NCI-H345 treated with DMSO at 0.1 percent for 48 hours (cell line): Measurements from ENCODE around the gene ASPA.
"Not testable (repeated sequence)": the region's sequence is repeated elsewhere in the genome, so short reads cannot be mapped to it uniquely, and the experiment has no call there.

ENCODE experiments used
- DNase-seq: peaks from one replicate; lab custom pipeline; 2025; ENCODE audit not compliant: unreplicated experiment; lab: John Stamatoyannopoulos, UW

ASPA gene

DNA sequence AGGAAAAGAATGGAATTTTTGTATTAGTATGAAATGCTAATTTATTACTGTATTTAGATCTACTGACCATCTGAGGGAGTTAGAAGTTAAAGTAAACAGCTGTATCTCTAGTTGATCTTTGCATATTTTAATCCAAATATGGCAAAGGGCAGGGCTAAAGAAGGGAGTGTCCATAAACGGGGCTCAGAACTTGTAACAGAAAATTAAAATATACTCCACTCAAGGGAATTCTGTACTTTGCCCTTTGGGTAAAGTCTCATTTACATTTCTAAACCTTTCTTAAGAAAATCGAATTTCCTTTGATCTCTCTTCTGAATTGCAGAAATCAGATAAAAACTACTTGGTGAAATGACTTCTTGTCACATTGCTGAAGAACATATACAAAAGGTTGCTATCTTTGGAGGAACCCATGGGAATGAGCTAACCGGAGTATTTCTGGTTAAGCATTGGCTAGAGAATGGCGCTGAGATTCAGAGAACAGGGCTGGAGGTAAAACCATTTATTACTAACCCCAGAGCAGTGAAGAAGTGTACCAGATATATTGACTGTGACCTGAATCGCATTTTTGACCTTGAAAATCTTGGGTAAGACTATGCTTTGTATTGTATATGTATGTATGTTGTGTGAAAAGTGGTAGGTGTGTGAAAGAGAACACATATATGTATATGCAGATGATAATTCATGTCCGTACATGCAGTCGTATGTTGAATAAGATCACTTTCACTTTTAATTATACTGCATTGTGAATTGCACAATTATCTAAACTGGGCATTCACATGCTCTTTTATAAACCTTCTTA lies at the start of gene ASPA:
Gene ASPA, plus strand, starts transcription at position 186 of the 799 bp plus-strand sequence. Its CDS starts 163 bp downstream, at position 349.
- DNase-seq = no peak

DNA sequence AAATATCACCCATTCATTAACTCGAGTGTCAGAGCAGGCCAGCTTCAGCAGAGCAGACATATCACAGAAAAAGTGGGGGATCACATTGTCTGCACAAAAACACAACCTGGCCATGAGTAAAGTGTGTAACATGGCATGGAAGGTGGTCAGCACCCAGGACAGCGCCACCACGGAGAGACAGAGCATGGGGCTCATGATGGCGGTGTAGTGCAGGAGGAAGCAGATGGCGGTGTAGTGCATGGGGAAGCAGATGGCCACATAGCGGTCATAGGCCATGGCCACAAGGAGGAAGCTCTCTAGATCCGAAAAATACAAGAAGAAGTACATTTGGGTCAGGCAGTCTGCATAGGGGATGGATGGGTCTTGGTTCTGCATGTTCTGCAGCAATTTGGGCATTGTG lies 42.6 kb upstream of the ASPA start:
- not testable (repeated sequence) for DNase-seq

- no peak for DNase-seq
These were observed 42.1 kb upstream of the ASPA start, which contains the start of gene OR1E2 for GRCh38 chr17:3433741-3434140. OR1E2 (minus strand) TSS chr17:3433841; CDS start chr17:3433841, 0 bp downstream.

GRCh38 chr17:3438368-3438767 lies 37.4 kb upstream of the ASPA start:
- no peak for DNase-seq

GRCh38 chr17:3440451-3440850 lies 35.3 kb upstream of the ASPA start:
- no peak for DNase-seq

DNA sequence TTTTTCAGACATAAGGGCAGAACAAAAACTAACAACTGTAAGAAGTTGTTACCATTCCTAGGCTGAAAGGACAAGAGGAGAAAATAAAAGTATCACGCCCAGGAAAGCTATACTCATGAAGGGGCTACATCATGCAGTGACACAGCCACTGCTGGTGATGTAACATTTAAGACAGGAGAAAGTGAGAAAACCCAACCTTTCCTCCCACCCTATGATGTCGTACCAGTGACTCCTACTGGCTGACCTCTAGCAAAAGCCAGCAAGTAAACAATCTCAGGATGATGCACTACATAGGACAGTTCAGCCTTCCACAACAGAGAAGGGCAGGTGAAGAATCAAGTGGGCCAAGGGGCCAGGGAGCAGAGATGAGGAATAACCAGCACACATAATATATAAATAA lies 28.2 kb upstream of the ASPA start:
- no peak for DNase-seq

- no peak for DNase-seq
These were observed 27.6 kb upstream of the ASPA start for GRCh38 chr17:3448059-3448665.

DNA sequence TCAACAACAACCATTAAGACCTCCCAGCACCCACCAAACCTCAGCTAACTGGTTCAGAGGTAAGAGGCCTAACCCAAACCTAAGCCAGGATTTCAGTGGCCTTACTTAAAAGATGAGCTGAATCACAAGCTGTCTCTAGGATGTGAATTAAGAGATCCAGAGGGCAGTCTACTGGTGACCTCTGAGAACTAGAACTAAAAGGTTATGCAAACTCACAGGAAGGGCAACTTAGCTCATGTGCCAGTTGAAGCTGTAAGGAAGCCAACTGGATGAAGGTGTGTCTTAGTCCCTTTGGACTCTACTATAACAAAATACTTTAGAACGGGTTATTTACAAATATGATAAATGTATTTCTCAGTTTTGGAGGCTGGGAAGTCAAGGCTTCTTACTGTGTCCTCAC lies 9.4 kb upstream of the ASPA start:
- not testable (repeated sequence) for DNase-seq

DNA sequence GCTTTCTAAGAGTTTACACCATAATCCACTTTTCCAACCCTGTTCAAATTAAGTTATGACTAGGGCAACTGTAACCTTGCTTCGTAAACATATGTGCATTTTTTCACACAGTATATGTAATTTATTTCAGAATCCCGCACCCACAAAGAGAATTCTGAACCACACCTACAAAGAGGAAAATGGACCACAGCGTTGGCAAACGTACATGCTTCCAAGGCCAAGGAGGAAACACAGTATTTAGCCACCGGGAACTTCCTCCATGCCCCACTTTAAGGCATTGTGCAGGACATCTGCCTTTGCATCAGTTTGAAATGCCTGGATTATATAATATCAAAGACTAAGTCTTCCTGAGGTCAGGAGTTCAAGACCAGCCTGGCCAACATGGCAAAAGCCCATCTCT lies 6.3 kb upstream of the ASPA start:
- no peak for DNase-seq

GRCh38 chr17:3471599-3471998 lies 4.2 kb upstream of the ASPA start, which contains the start of gene SPATA22:
SPATA22 (minus strand) TSS chr17:3471819; CDS start chr17:3469325, 2,494 bp downstream.
- no peak for DNase-seq

DNA sequence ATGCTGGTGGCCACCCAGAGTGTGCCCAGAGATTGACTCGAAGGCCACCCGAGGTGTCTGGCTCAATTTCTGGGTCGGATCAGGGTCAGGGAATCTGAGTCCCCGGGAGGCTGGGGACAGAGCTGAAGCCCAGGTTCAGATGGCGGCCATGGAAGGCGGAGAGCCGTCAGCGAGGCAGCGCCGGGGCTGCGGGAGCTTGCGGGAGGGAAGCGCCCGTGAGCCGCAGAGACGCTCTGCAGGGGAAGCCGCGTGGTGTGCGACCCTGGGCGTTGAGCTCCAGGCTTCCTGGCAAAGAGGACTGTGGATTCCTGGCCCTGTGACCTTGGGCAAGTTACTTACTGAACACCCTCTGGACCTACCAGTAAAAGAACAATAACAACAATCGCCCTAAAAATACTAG lies 3.7 kb upstream of the ASPA start:
- no peak for DNase-seq

GRCh38 chr17:3474212-3474611 lies 1.6 kb upstream of the ASPA start:
- DNase-seq = no peak

DNA sequence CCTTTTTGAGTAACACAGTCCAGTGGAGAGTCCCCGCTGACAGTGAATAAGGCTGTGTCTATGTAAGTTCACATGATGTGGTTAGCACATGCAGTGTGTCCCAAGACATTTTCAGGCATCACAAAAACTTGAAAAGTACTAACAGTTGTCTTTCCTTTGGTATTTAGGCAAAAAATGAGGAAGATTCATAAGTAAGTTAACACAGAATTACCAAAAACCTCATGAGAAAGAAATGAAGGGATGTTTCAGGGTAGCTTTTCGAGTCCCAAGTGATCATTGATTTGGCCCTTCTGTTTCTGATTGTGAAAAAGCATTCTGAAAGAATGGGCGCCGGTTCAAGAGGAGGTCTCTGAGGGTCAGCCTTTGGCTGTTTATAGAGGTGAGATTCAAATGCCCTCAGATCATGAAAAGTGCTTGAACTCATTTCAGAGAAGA lies 529 bp upstream of the ASPA start:
- no peak for DNase-seq

- DNase-seq = no peak
These were observed 4.2 kb downstream of the ASPA start for GRCh38 chr17:3479988-3480387.

DNA sequence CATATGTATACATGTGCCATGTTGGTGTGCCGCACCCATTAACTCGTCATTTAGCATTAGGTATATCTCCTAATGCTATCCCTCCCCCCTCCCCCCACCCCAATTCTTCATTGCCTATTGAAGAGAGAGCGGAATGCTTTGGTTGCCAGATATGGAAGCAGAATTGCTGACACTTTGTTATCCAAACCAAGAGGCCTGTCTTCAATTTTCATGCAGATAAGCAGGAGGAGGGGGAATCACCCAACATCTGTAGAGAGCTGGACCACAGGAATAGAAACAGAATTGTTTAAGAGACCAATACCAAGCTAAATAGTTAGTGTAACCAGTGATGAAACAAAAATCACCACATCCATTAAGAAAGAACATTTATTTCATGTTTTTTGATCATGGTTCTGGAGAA lies 7.1 kb downstream of the ASPA start:
- no peak for DNase-seq

DNA sequence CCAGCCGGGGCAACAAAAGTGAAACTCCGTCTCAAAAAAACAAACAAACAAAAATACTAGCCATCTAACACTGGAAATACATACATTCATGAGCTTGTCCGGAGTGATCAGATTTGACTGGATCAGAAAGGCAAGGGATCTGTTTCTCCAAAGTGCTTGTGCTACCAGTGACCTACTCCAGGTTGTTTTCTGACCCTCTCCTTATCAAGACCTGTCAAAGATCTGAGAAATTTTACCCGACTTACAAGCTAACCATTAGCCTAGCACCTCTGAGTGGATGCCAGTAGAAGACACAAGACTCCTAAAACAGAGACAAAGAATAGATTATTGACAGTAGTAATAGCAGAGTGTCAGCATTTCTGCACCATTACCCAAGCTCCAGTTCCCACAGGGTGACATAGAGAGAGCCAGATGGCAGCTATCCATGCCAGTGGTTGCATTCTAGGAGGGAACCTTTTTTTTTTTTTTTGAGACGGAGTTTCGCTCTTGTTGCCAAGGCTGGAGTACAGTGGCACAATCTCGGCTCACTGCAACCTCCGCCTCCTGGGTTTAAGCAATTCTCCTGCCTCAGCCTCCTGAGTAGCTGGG lies 9.8 kb downstream of the ASPA start:
- no peak for DNase-seq

- no peak for DNase-seq
These were observed 21.3 kb downstream of the ASPA start for GRCh38 chr17:3497101-3497500.

DNA sequence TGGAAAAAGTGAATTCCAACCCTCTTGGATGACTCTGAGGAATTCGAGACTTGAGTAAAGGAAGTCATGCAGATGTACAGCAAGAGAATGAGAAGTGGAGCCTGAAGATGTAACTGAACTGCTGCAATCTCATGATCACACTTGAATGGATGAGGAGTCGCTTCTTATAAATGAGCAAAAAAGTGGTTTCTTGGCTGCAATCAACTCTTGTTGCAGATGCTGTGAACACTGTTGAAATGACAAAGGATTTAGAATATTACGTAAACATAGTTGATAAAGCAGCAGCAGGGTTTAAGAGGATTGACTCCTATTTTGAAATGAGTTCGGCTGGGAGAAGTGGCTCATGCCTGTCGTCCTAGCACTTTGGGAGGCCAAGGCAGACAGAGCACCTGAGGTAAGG lies 25.5 kb downstream of the ASPA start:
- no peak for DNase-seq

- DNase-seq = no peak
These were observed 26.7 kb downstream of the ASPA start for GRCh38 chr17:3502466-3502865.

GRCh38 chr17:3503285-3503684 lies 27.5 kb downstream of the ASPA start:
- no peak for DNase-seq

DNA sequence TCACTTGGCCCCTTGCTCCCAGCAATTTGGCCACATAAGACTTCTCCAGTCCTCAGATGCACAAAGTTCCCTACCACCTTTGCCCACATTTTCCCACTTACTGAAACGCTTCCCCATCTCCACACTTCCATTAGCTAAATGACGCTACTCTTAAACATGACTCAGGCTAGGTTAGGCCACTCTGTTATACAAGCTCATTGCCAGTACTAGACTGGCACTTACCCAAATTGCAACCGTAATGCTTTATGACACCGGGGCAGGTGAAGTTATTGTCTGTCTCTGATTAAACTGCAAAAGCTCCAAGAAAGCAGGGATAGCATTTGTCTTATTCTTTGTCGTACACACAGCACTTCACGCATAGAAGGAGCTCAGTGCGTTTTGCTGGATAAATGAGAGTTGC lies 29.2 kb downstream of the ASPA start:
- DNase-seq = no peak

DNA sequence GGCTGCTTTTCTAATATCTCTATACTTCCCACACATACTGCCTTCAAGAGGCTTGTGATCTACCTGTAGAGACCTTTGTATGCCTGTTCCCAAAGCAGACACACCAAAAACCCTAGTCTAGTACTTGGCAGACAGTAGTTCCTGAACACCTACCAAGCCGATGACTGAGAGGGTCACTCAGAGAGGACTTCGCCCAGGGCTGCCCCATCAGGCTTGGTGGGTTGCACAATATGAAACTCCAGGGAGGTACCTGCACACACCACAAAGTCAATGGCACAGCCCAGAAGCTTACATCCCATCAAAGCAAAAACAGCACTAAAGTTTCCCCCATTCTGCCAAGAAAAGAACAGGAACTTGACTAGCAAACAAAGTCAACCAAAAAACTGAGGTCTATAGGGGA lies 30.3 kb downstream of the ASPA start:
- no peak for DNase-seq
